ENCODE results near the gene CLN5. TPM values are rescaled to one million over a fixed set of nuclear protein-coding genes. Genes with fewer than 3 reads are reported as not detected.

Gene CLN5
- total and polyA plus RNA-seq, 2 donors from 2014 or later = 59.5 to 80.8 TPM

GRCh38 chr13:77034881-77035280 is 43.0 kb downstream of the CLN5 start:
- intact Hi-C loops (cut with DNase I) = no loop called here
- no peaks in the 10 kb centered on the region for H3K36me3 ChIP-seq (ENCODE audit: control insufficient read depth in 2 of 3, insufficient read depth in 3 of 3, low read length in 3 of 3)
- DNase-seq (no peak), FAIRE-seq (no peak)
- H3K4me3 ChIP-seq (ENCODE audit: low read length in 3 of 3) = no peak overlapping the region
- H3K27me3 ChIP-seq (ENCODE audit: control insufficient read depth, insufficient read depth, low read length) = no peaks in the 10 kb centered on the region
- no peak overlapping the region for H3K27ac ChIP-seq (ENCODE audit: low read depth in 2 of 2, low read length in 2 of 2)
- no peak overlapping the region for H3K9ac ChIP-seq (ENCODE audit: low read length in 3 of 3)
- H3K9me3 ChIP-seq (ENCODE audit: control insufficient read depth in 2 of 3, insufficient read depth in 1 of 3, low read length in 3 of 3) = no peaks in the 10 kb centered on the region
- TF ChIP-seq, protein P1, sequence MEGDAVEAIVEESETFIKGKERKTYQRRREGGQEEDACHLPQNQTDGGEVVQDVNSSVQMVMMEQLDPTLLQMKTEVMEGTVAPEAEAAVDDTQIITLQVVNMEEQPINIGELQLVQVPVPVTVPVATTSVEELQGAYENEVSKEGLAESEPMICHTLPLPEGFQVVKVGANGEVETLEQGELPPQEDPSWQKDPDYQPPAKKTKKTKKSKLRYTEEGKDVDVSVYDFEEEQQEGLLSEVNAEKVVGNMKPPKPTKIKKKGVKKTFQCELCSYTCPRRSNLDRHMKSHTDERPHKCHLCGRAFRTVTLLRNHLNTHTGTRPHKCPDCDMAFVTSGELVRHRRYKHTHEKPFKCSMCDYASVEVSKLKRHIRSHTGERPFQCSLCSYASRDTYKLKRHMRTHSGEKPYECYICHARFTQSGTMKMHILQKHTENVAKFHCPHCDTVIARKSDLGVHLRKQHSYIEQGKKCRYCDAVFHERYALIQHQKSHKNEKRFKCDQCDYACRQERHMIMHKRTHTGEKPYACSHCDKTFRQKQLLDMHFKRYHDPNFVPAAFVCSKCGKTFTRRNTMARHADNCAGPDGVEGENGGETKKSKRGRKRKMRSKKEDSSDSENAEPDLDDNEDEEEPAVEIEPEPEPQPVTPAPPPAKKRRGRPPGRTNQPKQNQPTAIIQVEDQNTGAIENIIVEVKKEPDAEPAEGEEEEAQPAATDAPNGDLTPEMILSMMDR (IDR thresholded peaks at IDR 0.05; ENCODE audit: borderline replicate concordance, extremely low read depth, insufficient read depth) = no peak
- H3K4me1 ChIP-seq (ENCODE audit: control insufficient read depth in 2 of 3, insufficient read depth in 2 of 3, low read depth in 1 of 3, low read length in 3 of 3) = no peaks in the 10 kb centered on the region

GRCh38 chr13:77036279-77036678 is 44.4 kb downstream of the CLN5 start:
- H3K4me1 ChIP-seq (ENCODE audit: control insufficient read depth in 2 of 3, insufficient read depth in 2 of 3, low read depth in 1 of 3, low read length in 3 of 3) = no peaks in the 10 kb centered on the region
- no peaks in the 10 kb centered on the region for H3K9me3 ChIP-seq (ENCODE audit: control insufficient read depth in 2 of 3, insufficient read depth in 1 of 3, low read length in 3 of 3)
- no peaks in the 10 kb centered on the region for H3K36me3 ChIP-seq (ENCODE audit: control insufficient read depth in 2 of 3, insufficient read depth in 3 of 3, low read length in 3 of 3)
- H3K27me3 ChIP-seq (ENCODE audit: control insufficient read depth, insufficient read depth, low read length) = no peaks in the 10 kb centered on the region
- DNase-seq (no peak), FAIRE-seq (no peak)
- H3K4me3 ChIP-seq (ENCODE audit: low read length in 3 of 3) = no peak overlapping the region
- intact Hi-C loops (cut with DNase I) = no loop called here
- TF ChIP-seq, protein P1 (IDR thresholded peaks at IDR 0.05; ENCODE audit: borderline replicate concordance, extremely low read depth, insufficient read depth) = no peak
- H3K27ac ChIP-seq (ENCODE audit: low read depth in 2 of 2, low read length in 2 of 2) = no peak overlapping the region
- H3K9ac ChIP-seq (ENCODE audit: low read length in 3 of 3) = no peak overlapping the region

DNA sequence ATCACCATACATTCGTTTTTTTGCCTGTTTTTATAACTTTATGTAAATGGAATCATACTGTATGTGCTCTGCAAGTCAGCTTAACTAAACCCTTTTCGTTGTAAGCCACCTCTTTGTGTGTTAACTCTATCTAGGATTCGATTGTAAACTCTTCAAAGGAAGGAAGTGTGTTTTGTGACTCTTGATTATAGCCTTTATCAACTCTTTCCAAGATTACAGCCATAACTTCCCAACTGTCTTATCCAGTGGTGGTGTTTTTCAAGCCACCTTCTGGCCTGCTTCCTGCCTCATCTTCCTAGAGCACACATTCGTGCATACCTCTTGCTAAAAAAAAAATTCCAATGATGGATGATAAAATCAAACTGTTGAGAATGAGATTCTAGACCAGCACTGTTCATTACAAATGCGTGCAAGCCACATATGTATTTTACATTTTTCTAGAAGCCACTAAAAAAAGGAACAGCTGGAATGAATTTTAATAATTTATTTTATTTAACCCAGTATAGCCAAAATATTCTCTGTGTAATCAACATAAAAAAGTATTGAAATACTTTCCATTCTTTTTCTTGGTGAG is 47.1 kb downstream of the CLN5 start:
- TF ChIP-seq, protein P1 (IDR thresholded peaks at IDR 0.05; ENCODE audit: borderline replicate concordance, extremely low read depth, insufficient read depth) = no peak
- no peaks in the 10 kb centered on the region for H3K36me3 ChIP-seq (ENCODE audit: control insufficient read depth in 2 of 3, insufficient read depth in 3 of 3, low read length in 3 of 3)

GRCh38 chr13:77040076-77040475 is 48.2 kb downstream of the CLN5 start:
- no peak for DNase-seq
- peaks cover 0 to 1% (median 0%) of the 10 kb centered on the region in 3 donors for H3K36me3 ChIP-seq (ENCODE audit: control insufficient read depth in 2 of 3, insufficient read depth in 3 of 3, low read length in 3 of 3)
- TF ChIP-seq, protein P1 (IDR thresholded peaks at IDR 0.05; ENCODE audit: borderline replicate concordance, extremely low read depth, insufficient read depth) = no peak
- no peaks in the 10 kb centered on the region for H3K27me3 ChIP-seq (ENCODE audit: control insufficient read depth, insufficient read depth, low read length)
- no peaks in the 10 kb centered on the region for H3K9me3 ChIP-seq (ENCODE audit: control insufficient read depth in 2 of 3, insufficient read depth in 1 of 3, low read length in 3 of 3)
- H3K4me3 ChIP-seq (ENCODE audit: low read length in 3 of 3) = no peak overlapping the region
- no peak overlapping the region for H3K27ac ChIP-seq (ENCODE audit: low read depth in 2 of 2, low read length in 2 of 2)
- intact Hi-C loops (cut with DNase I) = no loop called here
- FAIRE-seq = no peak
- H3K4me1 ChIP-seq (ENCODE audit: control insufficient read depth in 2 of 3, insufficient read depth in 2 of 3, low read depth in 1 of 3, low read length in 3 of 3) = no peaks in the 10 kb centered on the region
- H3K9ac ChIP-seq (ENCODE audit: low read length in 3 of 3) = no peak overlapping the region

More for the DNA sequence above, 47.1 kb downstream of the CLN5 start:
- no peaks in the 10 kb centered on the region for H3K9me3 ChIP-seq (ENCODE audit: control insufficient read depth in 2 of 3, insufficient read depth in 1 of 3, low read length in 3 of 3)
- intact Hi-C loops (cut with DNase I) = no loop called here
- H3K27ac ChIP-seq (ENCODE audit: low read depth in 2 of 2, low read length in 2 of 2) = no peak overlapping the region
- FAIRE-seq (no peak), DNase-seq (no peak)
- H3K4me1 ChIP-seq (ENCODE audit: control insufficient read depth in 2 of 3, insufficient read depth in 2 of 3, low read depth in 1 of 3, low read length in 3 of 3) = no peaks in the 10 kb centered on the region
- H3K9ac ChIP-seq (ENCODE audit: low read length in 3 of 3) = no peak overlapping the region
- no peak overlapping the region for H3K4me3 ChIP-seq (ENCODE audit: low read length in 3 of 3)
- no peaks in the 10 kb centered on the region for H3K27me3 ChIP-seq (ENCODE audit: control insufficient read depth, insufficient read depth, low read length)
